ENCODE measurements around the gene GGCT.

GRCh38 chr7:30510124-30511075 is 5.8 kb upstream of the GGCT start:
- TF ChIP-seq GATA3 (IDR thresholded peaks at IDR 0.05; ENCODE audit: low read depth, low read length) = no peak
- no peak for TF ChIP-seq GATA2 (IDR thresholded peaks at IDR 0.05; ENCODE audit: low read depth, low read length)

Data from SH-SY5Y (cell line).